Stimulated activated CD4-positive, alpha-beta T cell treated with anti-CD3 and anti-CD28 coated beads, Interleukin-12 subunit alpha, Interleukin-12 subunit beta, amount 100 ng/mL, for 24 hours (primary cell): ENCODE results near the gene PPA1.
A peak's percentile ranks its signal among the peaks of the same experiment; 100 is the strongest.
"Not testable (repeated sequence)": the region's sequence is repeated elsewhere in the genome, so short reads cannot be mapped to it uniquely, and the experiment has no call there.

ENCODE experiments used
- DNase-seq, 2 experiments: peaks; one replicate each; pipeline ENCODE4 v3.0.0-alpha.2; 2020; ENCODE audit warnings: low read depth in 2 of 2

PPA1 gene

DNA sequence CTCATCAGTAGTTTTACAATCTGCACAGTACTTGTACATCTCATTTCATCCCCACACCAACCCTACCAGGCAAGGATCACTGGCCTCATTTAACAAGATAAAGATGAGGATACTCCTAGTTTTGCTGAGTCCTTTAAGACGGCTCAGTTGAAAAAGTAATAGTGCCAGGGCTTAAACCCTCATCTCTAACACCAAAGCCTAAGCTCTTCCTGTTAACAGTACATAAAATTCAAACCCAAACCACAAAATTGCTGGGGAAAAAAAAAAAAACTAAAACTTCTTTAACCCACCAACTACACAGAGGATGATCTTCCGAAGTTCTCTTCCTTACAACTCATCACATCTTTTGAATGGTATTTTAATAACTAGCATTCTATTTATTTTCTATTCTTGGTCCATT is 64.2 kb downstream of the PPA1 start:
- no peak for DNase-seq

- no peak for DNase-seq
Observed at GRCh38 chr10:70167246-70167645, 66.0 kb downstream of the PPA1 start.

DNA sequence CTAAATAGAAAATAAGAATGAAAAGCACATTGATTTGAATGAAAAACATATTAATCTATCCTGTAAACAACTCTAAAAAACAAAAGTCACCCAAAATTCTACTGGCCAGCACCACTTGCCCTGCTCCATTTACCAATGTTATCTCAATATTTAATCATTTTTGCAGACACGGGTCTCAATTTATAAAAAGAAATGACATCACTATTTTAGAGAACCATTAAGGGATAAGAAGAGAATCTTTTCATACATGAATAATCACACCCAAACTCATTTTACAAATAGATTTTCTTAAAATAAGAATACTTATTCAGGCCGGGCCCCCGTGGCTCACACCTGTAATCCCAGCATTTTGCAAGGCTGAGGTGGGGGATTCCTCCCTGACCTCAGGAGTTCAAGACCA is 66.8 kb downstream of the PPA1 start:
- no peak for DNase-seq

DNA sequence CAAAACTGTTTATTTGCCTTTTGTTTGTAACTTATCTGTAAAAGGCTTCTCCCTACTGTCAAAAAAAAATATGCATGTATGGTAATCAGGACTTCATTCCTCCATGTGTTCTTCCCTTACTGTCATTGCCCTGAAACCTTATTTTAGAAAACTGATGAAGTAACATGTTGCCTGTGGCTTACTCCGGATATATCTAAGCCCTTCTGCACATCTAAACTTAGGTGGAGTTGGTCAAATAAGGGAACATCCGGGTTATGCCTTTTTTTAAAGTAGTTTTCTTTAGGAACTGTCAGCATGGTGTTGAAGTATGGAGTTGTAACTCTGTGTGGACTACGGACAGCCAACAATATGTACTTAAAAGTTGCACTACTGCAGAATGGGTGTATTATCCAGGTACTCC is 69.1 kb downstream of the PPA1 start:
- no peak for DNase-seq

- DNase-seq, result no peak
Observed at GRCh38 chr10:70163448-70163847, 69.8 kb downstream of the PPA1 start.

DNA sequence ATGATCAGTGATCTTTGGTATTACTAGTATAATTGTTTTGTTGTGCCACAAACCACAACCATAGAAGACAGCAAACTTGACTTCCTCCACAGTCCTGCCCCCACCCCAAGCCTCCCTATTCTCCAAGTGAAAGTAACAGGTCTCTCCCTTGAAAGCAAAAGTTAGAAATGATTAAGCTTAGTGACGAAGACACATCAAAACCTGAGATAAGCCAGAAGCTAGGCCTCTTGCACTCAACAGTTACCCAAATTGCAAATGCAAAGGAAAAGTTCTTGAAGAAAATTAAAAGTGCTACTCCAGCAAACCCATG is 70.4 kb downstream of the PPA1 start:
- peak; percentile 33 to 55 for DNase-seq

- no peak for DNase-seq
Observed at GRCh38 chr10:70162151-70162891, 70.9 kb downstream of the PPA1 start.

DNA sequence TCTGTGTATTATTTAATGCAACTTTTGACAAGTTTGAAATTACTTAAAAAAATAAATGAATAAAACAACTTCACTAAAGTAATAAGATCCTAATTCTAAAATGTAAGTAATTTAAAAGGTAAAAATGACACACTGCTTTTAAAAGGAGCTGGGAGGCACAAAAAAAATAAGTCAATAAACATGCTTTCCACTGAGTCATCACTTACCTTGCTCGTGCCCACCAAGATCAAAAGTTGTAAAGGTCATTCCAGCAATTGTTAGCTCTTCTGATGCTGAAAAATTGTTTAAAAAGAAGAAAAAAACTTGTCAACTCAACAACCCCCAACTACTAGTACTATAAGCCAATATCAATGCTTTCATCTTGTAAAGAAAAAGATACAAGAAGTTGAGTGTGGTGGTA is 72.4 kb downstream of the PPA1 start:
- no peak for DNase-seq

DNA sequence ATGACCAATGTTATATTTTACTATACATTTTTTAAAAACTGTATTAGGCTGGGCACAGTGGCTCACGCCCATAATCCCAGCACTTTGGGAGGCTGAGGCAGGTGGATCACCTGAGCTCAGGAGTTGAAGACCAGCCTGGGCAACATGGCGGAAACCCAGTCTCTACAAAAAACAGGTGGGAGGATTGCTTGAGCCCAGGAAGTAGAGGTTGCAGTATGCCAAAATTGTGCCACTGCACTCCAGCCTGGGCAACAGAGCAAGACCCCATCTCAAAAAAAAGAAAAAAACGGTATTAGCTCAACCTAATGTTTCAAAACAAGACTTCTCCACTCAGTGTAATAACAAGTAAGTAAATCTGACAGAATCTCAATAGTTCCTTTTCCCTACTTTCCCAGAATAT is 73.9 kb downstream of the PPA1 start:
- not testable (repeated sequence) for DNase-seq

GRCh38 chr10:70158113-70158512 is 75.1 kb downstream of the PPA1 start:
- DNase-seq, result no peak

- DNase-seq, result no peak
Observed at GRCh38 chr10:70155255-70155838, 77.9 kb downstream of the PPA1 start.
